ENCODE measurements around the gene VEZF1.
A peak's percentile ranks its signal among the peaks of the same experiment; 100 is the strongest.

The VEZF1 gene, protein sequence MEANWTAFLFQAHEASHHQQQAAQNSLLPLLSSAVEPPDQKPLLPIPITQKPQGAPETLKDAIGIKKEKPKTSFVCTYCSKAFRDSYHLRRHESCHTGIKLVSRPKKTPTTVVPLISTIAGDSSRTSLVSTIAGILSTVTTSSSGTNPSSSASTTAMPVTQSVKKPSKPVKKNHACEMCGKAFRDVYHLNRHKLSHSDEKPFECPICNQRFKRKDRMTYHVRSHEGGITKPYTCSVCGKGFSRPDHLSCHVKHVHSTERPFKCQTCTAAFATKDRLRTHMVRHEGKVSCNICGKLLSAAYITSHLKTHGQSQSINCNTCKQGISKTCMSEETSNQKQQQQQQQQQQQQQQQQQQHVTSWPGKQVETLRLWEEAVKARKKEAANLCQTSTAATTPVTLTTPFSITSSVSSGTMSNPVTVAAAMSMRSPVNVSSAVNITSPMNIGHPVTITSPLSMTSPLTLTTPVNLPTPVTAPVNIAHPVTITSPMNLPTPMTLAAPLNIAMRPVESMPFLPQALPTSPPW

DNA sequence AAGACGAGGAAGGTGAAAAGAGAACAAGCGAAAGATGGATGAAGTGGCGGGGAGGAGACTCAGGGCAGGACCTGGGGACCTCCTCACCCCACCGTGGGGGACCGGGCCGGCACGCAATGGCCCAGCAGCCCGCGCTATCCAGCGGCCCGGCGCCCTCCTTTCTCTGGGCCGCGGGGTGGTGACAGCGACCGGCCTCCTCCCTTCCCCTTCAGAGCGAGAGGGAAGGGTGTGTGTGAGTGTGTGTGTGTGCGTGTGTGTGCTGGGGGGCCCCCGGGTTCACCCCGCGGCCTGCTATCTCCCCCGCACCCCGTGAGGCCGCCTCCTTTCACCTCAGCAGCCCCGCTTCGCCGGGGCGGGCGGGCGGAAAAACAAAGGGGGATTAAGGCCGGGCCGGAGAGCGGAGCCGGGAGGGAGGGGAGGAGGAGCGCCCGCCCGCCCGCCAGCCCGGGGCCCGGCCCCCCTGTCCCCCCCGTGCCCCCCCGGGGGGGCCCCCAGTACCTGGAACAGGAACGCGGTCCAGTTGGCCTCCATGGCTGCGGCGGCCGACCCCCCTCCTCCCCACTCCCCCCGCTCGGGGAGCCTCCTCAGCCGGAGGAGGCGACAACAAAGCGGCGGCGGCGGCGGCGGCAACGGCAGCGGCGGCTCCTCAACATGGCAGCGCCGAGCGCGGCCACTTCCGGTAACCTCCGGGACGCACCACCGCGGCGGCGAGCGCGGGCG lies at the start of gene VEZF1:
VEZF1 (minus strand) TSS at position 674 of the 720 bp plus-strand sequence; CDS start at position 531, 143 bp downstream.
- TF ChIP-seq, protein P1, sequence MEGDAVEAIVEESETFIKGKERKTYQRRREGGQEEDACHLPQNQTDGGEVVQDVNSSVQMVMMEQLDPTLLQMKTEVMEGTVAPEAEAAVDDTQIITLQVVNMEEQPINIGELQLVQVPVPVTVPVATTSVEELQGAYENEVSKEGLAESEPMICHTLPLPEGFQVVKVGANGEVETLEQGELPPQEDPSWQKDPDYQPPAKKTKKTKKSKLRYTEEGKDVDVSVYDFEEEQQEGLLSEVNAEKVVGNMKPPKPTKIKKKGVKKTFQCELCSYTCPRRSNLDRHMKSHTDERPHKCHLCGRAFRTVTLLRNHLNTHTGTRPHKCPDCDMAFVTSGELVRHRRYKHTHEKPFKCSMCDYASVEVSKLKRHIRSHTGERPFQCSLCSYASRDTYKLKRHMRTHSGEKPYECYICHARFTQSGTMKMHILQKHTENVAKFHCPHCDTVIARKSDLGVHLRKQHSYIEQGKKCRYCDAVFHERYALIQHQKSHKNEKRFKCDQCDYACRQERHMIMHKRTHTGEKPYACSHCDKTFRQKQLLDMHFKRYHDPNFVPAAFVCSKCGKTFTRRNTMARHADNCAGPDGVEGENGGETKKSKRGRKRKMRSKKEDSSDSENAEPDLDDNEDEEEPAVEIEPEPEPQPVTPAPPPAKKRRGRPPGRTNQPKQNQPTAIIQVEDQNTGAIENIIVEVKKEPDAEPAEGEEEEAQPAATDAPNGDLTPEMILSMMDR (IDR thresholded peaks at IDR 0.05; ENCODE audit: low read depth, low read length, poor library complexity, severe bottlenecking): no peak
- no peak for TF ChIP-seq EZH2phosphoT487 (IDR thresholded peaks at IDR 0.05; ENCODE audit: borderline replicate concordance, low read length)
- H3K27ac ChIP-seq (ENCODE audit: low read depth, low read length): peak within 1 kb of the TSS; percentile 61
- H3K4me1 ChIP-seq (ENCODE audit: control insufficient read depth, low read length): peaks cover 36% of the 10 kb centered on the region
- peaks cover 50% of the 10 kb centered on the region for H3K79me2 ChIP-seq (ENCODE audit: control insufficient read depth, low read length)
- H4K20me1 ChIP-seq (ENCODE audit: control insufficient read depth, insufficient read depth, low read depth, low read length): peaks cover 24% of the 10 kb centered on the region
- H3F3A ChIP-seq (ENCODE audit: control insufficient read depth, insufficient read depth): peaks cover 30% of the 10 kb centered on the region
- H3K9me2 ChIP-seq (replicated peaks; ENCODE audit: control insufficient read depth, low read length): no peaks in the 10 kb centered on the region
- H3K9me3 ChIP-seq (ENCODE audit: control insufficient read depth, insufficient read depth, low read length): no peaks in the 10 kb centered on the region
- H3K27me3 ChIP-seq (ENCODE audit: control insufficient read depth, low read length): no peaks in the 10 kb centered on the region
- peak within 1 kb of the TSS; percentile 92 for H3K4me3 ChIP-seq (ENCODE audit: low read length)
- H3K4me2 ChIP-seq (ENCODE audit: low read length): peak within 1 kb of the TSS; percentile 99
- H3K36me3 ChIP-seq (ENCODE audit: control insufficient read depth, low read length): peaks cover 38% of the 10 kb centered on the region

DNA sequence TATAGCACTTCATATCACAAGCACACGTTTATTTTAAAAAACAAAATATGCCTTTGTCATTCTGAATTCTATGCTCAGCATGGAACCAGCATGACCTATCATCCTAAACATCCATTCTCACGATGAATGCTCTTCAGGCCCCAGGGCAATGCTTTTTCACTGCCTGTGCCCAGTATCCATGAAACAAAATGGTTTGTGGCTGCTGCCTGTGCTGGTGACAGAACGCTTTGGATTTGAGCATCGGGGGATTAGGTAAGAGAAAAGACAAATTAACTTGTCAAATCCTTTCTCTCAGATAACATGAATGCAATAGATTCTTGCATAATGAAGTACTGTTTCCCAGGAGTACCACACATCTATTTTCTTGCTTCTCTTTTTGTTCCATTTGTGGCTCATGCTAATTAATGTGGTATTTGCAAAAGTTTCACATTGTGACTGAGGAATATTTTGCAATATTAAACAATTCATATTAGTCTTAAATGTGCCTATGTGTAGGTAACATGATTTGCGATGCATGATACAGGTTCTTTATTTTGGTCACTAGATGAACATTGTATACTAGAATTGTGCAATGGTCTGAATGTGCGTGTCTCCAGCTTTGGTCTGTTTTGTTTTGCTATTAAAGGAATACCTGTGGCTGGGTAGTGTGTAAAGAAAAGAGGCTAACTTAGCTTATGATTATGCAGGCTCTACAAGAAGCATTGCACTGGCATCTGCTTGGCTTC lies 44.8 kb upstream of the VEZF1 start:
- H3K4me2 ChIP-seq (ENCODE audit: low read length): no peak overlapping the region
- H3K9me2 ChIP-seq (replicated peaks; ENCODE audit: control insufficient read depth, low read length): no peaks in the 10 kb centered on the region
- H3K4me1 ChIP-seq (ENCODE audit: control insufficient read depth, low read length): no peaks in the 10 kb centered on the region
- H3K9me3 ChIP-seq (ENCODE audit: control insufficient read depth, insufficient read depth, low read length): no peaks in the 10 kb centered on the region
- H3K27me3 ChIP-seq (ENCODE audit: control insufficient read depth, low read length): peaks cover 11% of the 10 kb centered on the region
- no peak overlapping the region for H3K4me3 ChIP-seq (ENCODE audit: low read length)
- no peak overlapping the region for H3K27ac ChIP-seq (ENCODE audit: low read depth, low read length)
- H4K20me1 ChIP-seq (ENCODE audit: control insufficient read depth, insufficient read depth, low read depth, low read length): no peaks in the 10 kb centered on the region
- H3F3A ChIP-seq (ENCODE audit: control insufficient read depth, insufficient read depth): no peaks in the 10 kb centered on the region
- H3K79me2 ChIP-seq (ENCODE audit: control insufficient read depth, low read length): no peaks in the 10 kb centered on the region
- TF ChIP-seq, protein P1 (IDR thresholded peaks at IDR 0.05; ENCODE audit: low read depth, low read length, poor library complexity, severe bottlenecking): no peak
- no peaks in the 10 kb centered on the region for H3K36me3 ChIP-seq (ENCODE audit: control insufficient read depth, low read length)

DNA sequence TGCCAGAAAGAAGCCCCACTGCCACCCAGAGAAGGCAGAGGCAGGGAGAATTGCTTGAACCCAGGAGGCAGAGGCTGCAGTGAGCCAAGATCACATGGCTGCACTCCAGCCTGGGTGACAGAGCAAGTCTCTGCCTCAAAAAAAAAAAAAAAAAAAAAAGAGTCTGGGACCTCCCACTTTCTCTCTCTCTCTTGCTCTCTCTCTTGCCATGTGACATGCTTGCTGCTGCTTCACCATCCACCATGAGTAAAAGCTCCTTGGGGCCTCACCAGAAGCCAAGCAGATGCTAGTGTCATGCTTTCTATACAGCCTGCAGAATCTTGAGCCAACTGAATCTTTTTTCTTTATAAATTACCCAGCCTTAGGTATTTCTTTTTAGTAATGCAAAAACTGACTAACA lies 40.5 kb upstream of the VEZF1 start:
- Histone ChIP-seq H3K4me1 (ENCODE audit: control insufficient read depth, low read length) (no peaks in the 10 kb centered on the region), H3F3A (ENCODE audit: control insufficient read depth, insufficient read depth) (no peaks in the 10 kb centered on the region), H3K9me2 (replicated peaks; ENCODE audit: control insufficient read depth, low read length) (no peaks in the 10 kb centered on the region), H3K79me2 (ENCODE audit: control insufficient read depth, low read length) (no peaks in the 10 kb centered on the region), H3K4me3 (ENCODE audit: low read length) (no peak overlapping the region), H4K20me1 (ENCODE audit: control insufficient read depth, insufficient read depth, low read depth, low read length) (no peaks in the 10 kb centered on the region), H3K27me3 (ENCODE audit: control insufficient read depth, low read length) (peaks cover 23% of the 10 kb centered on the region), H3K4me2 (ENCODE audit: low read length) (no peak overlapping the region), H3K9me3 (ENCODE audit: control insufficient read depth, insufficient read depth, low read length) (no peaks in the 10 kb centered on the region), H3K36me3 (ENCODE audit: control insufficient read depth, low read length) (no peaks in the 10 kb centered on the region), H3K27ac (ENCODE audit: low read depth, low read length) (no peak overlapping the region)
- no peak for TF ChIP-seq EZH2phosphoT487 (IDR thresholded peaks at IDR 0.05; ENCODE audit: borderline replicate concordance, low read length)
- TF ChIP-seq, protein P1 (IDR thresholded peaks at IDR 0.05; ENCODE audit: low read depth, low read length, poor library complexity, severe bottlenecking): no peak

All from DOHH2 (cell line).